Testis (tissue), 2 donors: ENCODE data around the gene CEMIP2.

Experiments
- POLR2A ChIP-seq: fragments of 450-650 bp; IDR thresholded peaks from one replicate; pipeline ENCODE4 v1.6.1; 2017; ENCODE audit warnings: antibody characterized with exemption, mild to moderate bottlenecking, moderate library complexity
- TF ChIP-seq, protein P1 (sequence below), 3 experiments: fragments of 450-650 bp in 2 of 3; fragments of 200-600 bp in 1 of 3; sonication (generic) in 1 of 3; IDR thresholded peaks; one replicate each; pipeline ENCODE4 v1.5.1; 2016 to 2019; ENCODE audit warnings: antibody characterized with exemption in 3 of 3, mild to moderate bottlenecking in 2 of 3, moderate library complexity in 1 of 3

DNA sequence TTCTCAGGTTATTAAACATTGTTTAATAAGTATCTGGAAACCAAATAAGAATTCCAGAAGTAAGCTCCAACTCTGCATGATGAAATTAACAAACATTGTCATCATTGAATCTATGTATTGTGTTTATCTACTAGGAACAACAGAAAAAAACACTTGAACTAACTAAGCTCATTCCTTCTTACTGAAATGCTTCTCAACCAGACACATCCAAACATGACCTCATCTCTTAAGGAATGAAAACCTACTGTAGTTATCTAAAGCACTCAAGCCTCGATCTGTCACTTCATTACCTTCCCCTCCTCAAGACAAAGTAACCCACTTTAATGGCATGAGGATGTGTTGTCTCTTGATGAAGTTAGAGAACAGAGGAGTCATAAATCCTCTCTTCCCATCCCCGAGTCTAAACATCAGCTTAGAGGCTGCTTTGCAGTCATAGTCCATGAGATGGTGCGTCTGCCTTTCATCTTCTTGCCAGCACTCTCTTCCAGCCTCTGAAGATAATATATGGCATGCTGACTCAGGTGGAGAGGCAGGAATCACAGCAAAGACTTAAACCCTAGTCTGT lies 86.5 kb downstream of the CEMIP2 start:
- TF ChIP-seq, protein P1, sequence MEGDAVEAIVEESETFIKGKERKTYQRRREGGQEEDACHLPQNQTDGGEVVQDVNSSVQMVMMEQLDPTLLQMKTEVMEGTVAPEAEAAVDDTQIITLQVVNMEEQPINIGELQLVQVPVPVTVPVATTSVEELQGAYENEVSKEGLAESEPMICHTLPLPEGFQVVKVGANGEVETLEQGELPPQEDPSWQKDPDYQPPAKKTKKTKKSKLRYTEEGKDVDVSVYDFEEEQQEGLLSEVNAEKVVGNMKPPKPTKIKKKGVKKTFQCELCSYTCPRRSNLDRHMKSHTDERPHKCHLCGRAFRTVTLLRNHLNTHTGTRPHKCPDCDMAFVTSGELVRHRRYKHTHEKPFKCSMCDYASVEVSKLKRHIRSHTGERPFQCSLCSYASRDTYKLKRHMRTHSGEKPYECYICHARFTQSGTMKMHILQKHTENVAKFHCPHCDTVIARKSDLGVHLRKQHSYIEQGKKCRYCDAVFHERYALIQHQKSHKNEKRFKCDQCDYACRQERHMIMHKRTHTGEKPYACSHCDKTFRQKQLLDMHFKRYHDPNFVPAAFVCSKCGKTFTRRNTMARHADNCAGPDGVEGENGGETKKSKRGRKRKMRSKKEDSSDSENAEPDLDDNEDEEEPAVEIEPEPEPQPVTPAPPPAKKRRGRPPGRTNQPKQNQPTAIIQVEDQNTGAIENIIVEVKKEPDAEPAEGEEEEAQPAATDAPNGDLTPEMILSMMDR (IDR thresholded peaks at IDR 0.05) = no peak
- TF ChIP-seq POLR2A = no peak
